Measurements from ENCODE around the gene RGS2. TPM values are rescaled to one million over a fixed set of nuclear protein-coding genes. Genes with fewer than 3 reads are reported as not detected.

RGS2 gene
- total RNA-seq, 4 donors from 2014 or later = 24.5 to 54.1 (median 29.0) TPM

DNA sequence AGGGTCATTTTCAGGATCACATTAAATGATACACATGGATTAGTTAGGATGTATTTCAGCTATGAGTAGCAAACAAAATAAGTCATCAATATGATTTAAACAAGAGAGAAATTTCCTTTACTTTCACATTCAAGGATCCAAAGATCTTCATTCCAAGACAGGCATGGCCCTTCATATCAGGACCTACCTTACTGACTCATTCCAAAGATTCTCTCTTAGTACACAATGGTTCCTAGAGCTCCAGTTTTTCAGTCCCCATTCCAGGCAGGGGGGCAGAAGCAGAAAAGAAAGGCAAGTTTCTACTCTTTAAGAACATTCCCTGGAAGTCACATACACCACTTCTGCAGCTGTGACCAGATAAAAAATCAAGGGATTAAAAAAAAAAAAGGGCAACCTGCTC, 23.7 kb downstream of the RGS2 start:
- no peak for DNase-seq (ENCODE audit: low spot score in 2 of 2)
- no peak overlapping the region for H3K4me3 ChIP-seq (ENCODE audit: low read depth, poor library complexity, severe bottlenecking)
- intact Hi-C loops (cut with DNase I; ENCODE audit: low total_unique reads) = no loop called here
- TF ChIP-seq POLR2A (IDR thresholded peaks at IDR 0.05) = no peak
- TF ChIP-seq, protein P1, sequence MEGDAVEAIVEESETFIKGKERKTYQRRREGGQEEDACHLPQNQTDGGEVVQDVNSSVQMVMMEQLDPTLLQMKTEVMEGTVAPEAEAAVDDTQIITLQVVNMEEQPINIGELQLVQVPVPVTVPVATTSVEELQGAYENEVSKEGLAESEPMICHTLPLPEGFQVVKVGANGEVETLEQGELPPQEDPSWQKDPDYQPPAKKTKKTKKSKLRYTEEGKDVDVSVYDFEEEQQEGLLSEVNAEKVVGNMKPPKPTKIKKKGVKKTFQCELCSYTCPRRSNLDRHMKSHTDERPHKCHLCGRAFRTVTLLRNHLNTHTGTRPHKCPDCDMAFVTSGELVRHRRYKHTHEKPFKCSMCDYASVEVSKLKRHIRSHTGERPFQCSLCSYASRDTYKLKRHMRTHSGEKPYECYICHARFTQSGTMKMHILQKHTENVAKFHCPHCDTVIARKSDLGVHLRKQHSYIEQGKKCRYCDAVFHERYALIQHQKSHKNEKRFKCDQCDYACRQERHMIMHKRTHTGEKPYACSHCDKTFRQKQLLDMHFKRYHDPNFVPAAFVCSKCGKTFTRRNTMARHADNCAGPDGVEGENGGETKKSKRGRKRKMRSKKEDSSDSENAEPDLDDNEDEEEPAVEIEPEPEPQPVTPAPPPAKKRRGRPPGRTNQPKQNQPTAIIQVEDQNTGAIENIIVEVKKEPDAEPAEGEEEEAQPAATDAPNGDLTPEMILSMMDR (IDR thresholded peaks at IDR 0.05) = no peak

DNA sequence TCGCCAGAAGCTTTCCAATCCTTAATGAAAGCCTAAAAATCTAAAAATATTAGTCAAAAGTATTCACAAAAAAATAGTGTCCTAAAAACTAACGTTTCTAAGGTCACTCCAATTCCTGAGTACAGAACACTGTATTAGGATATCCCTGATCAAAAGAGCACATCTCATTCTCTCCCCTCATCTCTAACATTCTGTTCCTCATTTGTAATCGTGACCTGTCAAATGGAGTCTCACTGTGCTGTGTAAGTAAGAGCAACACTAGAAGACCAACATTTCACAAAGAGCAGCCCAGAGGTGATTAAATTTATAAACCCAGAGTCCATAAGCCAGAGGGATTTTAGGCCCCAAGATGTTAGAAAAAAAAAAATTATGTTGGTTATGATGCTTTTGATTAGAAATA, 26.3 kb downstream of the RGS2 start:
- no peak for DNase-seq (ENCODE audit: low spot score in 2 of 2)
- H3K4me3 ChIP-seq (ENCODE audit: low read depth, poor library complexity, severe bottlenecking) = no peak overlapping the region
- TF ChIP-seq, protein P1 (IDR thresholded peaks at IDR 0.05) = no peak
- TF ChIP-seq POLR2A (IDR thresholded peaks at IDR 0.05) = no peak
- WGBS, 2 donors = 50 to 53% methylated on average over 3 of the region's 3 CpGs
- intact Hi-C loops (cut with DNase I; ENCODE audit: low total_unique reads) = no loop called here

DNA sequence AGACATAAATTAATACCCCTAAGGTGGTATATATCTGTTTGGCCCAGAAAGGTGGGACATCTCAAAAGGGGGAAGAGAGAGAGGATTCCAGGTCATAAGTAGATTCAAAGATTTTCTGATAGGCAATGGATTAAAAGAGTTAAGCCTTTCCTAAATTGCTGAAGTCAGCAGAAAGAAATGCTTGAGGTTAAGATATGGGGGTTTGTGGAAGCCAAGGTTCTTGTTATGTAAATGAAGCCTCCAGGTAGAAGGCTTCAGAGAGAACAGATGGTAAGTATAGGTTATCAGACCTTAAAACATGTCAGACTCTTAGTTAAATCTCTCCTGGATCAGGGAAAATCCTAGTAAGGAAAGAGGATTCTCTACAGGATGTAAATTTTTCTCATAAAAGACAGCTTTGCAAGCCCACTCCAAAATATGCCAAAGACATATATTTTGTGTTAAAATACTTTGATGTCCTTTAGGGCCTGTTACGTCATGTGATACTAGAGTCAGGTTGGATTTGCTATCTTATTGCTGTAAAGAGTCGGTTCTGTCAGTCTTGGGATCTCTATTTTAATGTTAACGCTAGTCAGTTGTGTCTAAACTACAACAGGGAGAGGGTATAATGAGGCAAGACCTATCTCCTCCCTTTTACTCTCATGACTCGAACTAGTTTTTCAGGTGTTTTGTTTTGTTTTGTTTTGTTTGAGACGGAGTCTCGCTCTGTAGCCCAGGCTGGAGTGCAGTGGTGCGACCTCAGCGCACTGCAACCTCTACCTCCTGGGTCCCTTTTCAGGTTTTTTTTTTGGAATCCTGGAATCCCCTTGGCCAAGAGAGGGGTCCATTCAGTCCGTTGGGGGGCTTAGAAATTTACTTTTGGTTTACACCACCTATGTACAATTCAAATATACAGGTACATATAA, 30.6 kb downstream of the RGS2 start:
- no peak for DNase-seq (ENCODE audit: low spot score in 2 of 2)
- intact Hi-C loops (cut with DNase I; ENCODE audit: low total_unique reads) = no loop called here
- WGBS, 2 donors = 65 to 79% methylated on average over 9 of the region's 9 CpGs
- no peak overlapping the region for H3K4me3 ChIP-seq (ENCODE audit: low read depth, poor library complexity, severe bottlenecking)
- TF ChIP-seq, protein P1 (IDR thresholded peaks at IDR 0.05) = no peak
- no peak for TF ChIP-seq POLR2A (IDR thresholded peaks at IDR 0.05)

DNA sequence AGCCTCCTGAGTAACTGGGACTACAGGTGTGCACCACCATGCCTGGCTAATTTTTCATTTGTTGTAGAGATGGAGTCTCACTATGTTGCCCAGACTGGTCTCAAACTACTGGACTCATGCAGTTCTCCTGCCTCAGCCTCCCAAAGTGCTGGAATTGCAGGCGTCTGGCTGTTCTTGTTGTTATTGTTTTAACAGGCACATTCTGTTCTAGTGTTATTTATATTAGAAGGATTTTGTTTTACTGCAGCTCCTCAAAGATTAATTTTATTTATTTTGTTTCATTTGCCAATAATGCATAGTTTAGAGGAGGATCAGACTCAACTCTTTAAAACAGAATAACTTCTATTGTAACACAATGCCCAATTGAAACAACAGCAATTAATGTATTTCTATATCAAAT, 35.5 kb downstream of the RGS2 start:
- WGBS, 2 donors = 91 to 96% methylated on average over 1 of the region's 1 CpG
- no peak for TF ChIP-seq POLR2A (IDR thresholded peaks at IDR 0.05)
- TF ChIP-seq, protein P1 (IDR thresholded peaks at IDR 0.05) = no peak
- intact Hi-C loops (cut with DNase I; ENCODE audit: low total_unique reads) = no loop called here
- no peak overlapping the region for H3K4me3 ChIP-seq (ENCODE audit: low read depth, poor library complexity, severe bottlenecking)
- no peak for DNase-seq (ENCODE audit: low spot score in 2 of 2)

DNA sequence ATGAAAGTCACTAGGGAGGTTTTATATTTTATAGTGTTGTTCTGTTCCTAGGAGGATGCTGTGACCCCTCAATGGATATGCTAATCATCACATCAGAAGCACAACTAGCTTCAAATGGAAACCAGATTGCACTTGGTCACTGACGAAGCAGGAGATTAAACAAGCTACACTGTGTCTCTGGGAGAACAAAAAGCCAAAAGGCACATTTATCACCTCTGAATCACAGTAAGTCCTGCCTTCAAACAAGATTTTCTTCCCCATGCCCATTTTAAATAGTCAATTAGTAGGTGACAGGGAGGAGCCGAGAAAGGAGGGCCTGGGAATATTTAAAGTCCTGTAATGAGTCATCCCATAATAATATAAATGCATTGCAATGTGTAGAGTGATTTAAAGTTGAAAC, 38.1 kb downstream of the RGS2 start:
- no peak for DNase-seq (ENCODE audit: low spot score in 2 of 2)
- no peak overlapping the region for H3K4me3 ChIP-seq (ENCODE audit: low read depth, poor library complexity, severe bottlenecking)
- WGBS, 2 donors = 49 to 62% methylated on average over 2 of the region's 2 CpGs
- intact Hi-C loops (cut with DNase I; ENCODE audit: low total_unique reads) = no loop called here
- TF ChIP-seq POLR2A (IDR thresholded peaks at IDR 0.05) = no peak
- TF ChIP-seq, protein P1 (IDR thresholded peaks at IDR 0.05) = no peak

Measured in lower leg skin (tissue), 4 donors.